BJ (cell line): ENCODE data around the gene PGGT1B. TPM values are rescaled to one million over a fixed set of nuclear protein-coding genes. Genes with fewer than 3 reads are reported as not detected.

ENCODE experiments used
- CTCF ChIA-PET: fragments of 350-600 bp; formaldehyde crosslinking; extraction: SDS; loops from one replicate; lab custom pipeline; 2021; ENCODE audit warnings: antibody characterized with exemption, inconsistent platforms; lab: Yijun Ruan, JAX
- POLR2A ChIA-PET: fragments of 300-600 bp; sonication (Branson Sonifier 250); formaldehyde crosslinking; extraction: SDS; loops from one replicate; lab custom pipeline; 2021; ENCODE audit warnings: antibody characterized with exemption; lab: Charles Lee
- DNase-seq: peaks from one replicate; pipeline ENCODE4 v3.0.0-alpha.2; 2011; ENCODE audit warnings: low read depth
- H3K27me3 ChIP-seq: 2 replicates; pipeline ENCODE4 v1.6.0; 2011; ENCODE audit warnings: low read length; ENCODE audit not compliant: control insufficient read depth, insufficient read depth
- H3K36me3 ChIP-seq: 2 replicates; pipeline ENCODE4 v1.5.1; 2011; ENCODE audit warnings: low read length; ENCODE audit not compliant: control insufficient read depth, insufficient read depth
- H3K4me3 ChIP-seq: 2 replicates; pipeline ENCODE4 v1.5.1; 2011; ENCODE audit warnings: low read depth, mild to moderate bottlenecking, control low read depth, low read length
- polyA plus RNA-seq: library from polyadenylated mRNA; depleted of rRNA; stranded (reverse); fragments of >200 nt; gene quantifications from 2 replicates; pipeline ENCODE4 v1.2.3, GENCODE V29; 2011
- TF ChIP-seq, protein P1 (sequence below): IDR thresholded peaks from 2 replicates; pipeline ENCODE4 v1.5.1; 2011; ENCODE audit warnings: low read depth, mild to moderate bottlenecking, control low read depth, inconsistent platforms, low read length, moderate library complexity; ENCODE audit not compliant: insufficient read depth

The PGGT1B gene
- polyA plus RNA-seq, 1 experiment, result 2.1 TPM

DNA sequence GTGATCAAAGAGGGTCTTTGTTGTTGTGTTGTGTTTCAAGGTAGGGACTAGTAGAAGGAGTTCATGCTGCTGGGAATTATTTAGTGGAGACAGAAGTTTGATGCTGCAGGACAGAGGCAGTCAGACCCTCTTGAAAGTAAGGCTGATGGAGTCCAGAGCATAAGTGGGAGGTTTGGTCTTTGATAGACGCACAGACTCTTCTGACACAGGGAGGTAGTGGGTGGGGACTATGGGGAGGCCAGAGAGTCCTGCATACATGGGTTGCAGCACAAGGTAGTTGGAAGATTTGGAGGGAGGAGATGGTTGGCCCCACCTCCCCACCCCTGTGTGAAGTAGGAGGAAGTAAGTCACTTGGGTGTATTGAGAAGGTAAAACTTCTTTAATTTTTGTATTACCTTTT lies 36.1 kb upstream of the PGGT1B start:
- POLR2A ChIA-PET, result no interaction called here
- CTCF ChIA-PET, result interaction anchor here (4.6 kb wide), 1 partner anchor 11 kb away, joined by 24 read pairs; no protein-coding TSS in a partner anchor

DNA sequence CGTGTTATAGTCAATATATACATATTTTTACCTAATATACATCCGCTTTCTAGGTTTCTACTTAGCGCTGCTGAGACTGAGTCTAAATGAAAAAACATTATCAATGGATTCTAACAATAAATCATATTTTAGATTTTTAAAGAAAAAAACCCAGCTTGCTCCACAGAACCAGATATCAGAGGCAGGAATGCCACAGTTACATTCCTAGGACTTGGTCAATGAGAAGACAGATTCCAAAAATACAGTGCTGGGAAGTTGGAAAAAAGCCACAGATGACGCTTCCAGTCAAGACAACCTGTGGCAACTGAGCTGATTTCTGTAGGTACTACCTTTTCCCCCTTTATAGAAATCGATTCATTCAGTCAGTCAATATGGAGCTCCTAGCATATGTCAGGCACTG lies 34.4 kb upstream of the PGGT1B start:
- H3K27me3 ChIP-seq, result no peaks in the 10 kb centered on the region
- CTCF ChIA-PET, result interaction anchor here (0.6 to 4.6 kb wide), 5 partner anchors 13 to 976 kb away, joined by 3 to 24 read pairs (median 3); no protein-coding TSS in a partner anchor
- no peaks in the 10 kb centered on the region for H3K36me3 ChIP-seq
- TF ChIP-seq, protein P1, sequence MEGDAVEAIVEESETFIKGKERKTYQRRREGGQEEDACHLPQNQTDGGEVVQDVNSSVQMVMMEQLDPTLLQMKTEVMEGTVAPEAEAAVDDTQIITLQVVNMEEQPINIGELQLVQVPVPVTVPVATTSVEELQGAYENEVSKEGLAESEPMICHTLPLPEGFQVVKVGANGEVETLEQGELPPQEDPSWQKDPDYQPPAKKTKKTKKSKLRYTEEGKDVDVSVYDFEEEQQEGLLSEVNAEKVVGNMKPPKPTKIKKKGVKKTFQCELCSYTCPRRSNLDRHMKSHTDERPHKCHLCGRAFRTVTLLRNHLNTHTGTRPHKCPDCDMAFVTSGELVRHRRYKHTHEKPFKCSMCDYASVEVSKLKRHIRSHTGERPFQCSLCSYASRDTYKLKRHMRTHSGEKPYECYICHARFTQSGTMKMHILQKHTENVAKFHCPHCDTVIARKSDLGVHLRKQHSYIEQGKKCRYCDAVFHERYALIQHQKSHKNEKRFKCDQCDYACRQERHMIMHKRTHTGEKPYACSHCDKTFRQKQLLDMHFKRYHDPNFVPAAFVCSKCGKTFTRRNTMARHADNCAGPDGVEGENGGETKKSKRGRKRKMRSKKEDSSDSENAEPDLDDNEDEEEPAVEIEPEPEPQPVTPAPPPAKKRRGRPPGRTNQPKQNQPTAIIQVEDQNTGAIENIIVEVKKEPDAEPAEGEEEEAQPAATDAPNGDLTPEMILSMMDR, result no peak
- no peak for DNase-seq
- peak overlapping the region; percentile 30 for H3K4me3 ChIP-seq
- POLR2A ChIA-PET, result no interaction called here

More for the DNA sequence above, 36.1 kb upstream of the PGGT1B start:
- no peaks in the 10 kb centered on the region for H3K27me3 ChIP-seq
- H3K36me3 ChIP-seq, result no peaks in the 10 kb centered on the region
- no peak for DNase-seq
- TF ChIP-seq, protein P1, result no peak
- H3K4me3 ChIP-seq, result no peak overlapping the region

DNA sequence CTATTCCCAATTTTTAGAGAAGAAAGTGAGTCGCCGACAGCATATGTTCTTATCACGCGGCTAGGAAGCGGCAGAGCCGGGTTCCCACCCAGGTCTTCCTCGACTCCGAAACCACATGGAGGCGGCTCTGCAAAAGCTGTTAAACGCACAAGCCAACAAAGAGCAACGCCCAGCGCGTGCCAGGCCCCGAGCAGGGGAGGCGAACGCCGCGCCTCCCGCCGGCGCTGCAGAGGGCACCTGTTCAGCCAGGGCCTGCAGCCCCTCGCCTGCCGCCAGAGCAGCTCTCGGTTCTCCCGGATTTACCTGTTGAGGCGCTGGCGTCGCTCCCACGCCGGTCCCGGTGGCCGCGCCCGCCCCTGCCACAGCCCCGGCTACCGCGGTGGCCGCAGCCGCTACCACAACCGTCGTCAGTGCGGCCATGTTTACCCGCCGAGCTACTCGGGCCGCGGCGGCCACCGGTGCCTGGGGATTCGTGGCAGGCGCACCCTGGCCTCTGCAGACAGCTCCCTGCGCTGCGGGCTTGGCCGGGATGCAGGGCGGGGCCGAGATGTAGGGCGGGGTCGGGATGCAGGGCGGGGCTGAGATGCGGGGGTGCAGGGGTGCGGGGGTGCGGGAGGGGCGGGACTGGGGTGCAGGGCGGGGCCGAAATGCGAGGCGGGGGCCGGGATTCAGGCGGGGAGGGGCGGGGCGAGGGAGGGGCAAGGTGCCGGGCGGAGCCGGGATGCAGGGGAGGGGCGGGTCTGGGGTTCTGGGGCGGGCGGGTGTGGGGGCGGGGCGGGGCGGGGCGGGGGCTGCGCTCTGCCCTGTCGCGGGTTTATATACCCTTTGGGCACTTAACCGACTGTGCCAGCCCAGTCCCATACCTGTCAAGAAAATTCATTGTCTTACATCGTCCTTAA lies 33.7 kb upstream of the PGGT1B start, which contains the start of gene CCDC112:
Gene CCDC112 (minus strand): TSS at position 531 of the 899 bp plus-strand sequence. CDS start 111 bp downstream, at position 420.
- peak within 1 kb of the TSS; percentile 83 for H3K4me3 ChIP-seq
- ChIA-PET CTCF (interaction anchor here (0.6 to 4.6 kb wide), 6 partner anchors 10 to 847 kb away, joined by 3 to 24 read pairs (median 3); no protein-coding TSS in a partner anchor), POLR2A (no interaction called here)
- TF ChIP-seq, protein P1, result no peak
- no peaks in the 10 kb centered on the region for H3K27me3 ChIP-seq
- H3K36me3 ChIP-seq, result no peaks in the 10 kb centered on the region
- DNase-seq, result no peak

DNA sequence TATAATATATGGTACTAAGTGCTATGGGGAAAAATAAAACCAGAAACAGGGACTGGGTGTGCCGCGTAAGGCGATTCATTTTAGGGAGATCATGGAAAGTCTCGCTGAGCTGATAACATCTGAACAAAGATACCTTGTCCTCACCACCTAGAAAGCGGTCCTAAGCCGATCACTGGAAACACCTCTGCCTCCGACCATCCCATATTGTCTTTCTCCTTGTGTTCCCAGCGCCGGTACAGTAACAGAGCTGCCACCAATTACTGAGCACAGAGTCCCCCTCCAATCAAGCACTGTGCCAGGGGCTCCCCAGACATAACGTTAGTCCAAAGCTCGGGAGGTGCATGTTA lies 33.1 kb upstream of the PGGT1B start:
- no peak for DNase-seq
- Histone ChIP-seq H3K36me3 (no peaks in the 10 kb centered on the region), H3K4me3 (peak overlapping the region; percentile 83), H3K27me3 (no peaks in the 10 kb centered on the region)
- ChIA-PET CTCF (interaction anchor here (1.1 to 4.6 kb wide), 4 partner anchors 9 to 292 kb away, joined by 3 to 24 read pairs (median 4); no protein-coding TSS in a partner anchor), POLR2A (interaction anchor here (0.6 kb wide), 1 partner anchor 329 kb away, joined by 3 read pairs; no protein-coding TSS in a partner anchor)
- TF ChIP-seq, protein P1, result no peak

DNA sequence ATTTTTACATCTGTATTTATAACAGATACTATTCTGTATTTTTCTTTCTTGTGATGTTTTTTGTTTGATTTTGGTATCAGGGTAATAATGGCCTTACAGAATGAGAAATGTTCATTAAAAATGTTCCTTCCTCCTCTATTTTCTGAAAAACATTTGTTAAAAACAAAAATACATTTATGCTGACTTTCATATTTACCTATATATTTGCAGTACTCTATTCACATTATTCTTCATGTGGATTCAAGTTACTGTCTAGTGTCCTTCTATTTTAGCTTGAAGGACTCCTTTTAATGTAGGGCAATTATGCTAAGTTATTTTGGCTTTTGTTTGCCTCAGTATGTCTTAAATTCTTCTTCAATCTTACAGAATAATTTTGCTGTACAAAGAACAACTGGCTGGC lies 28.7 kb upstream of the PGGT1B start:
- H3K36me3 ChIP-seq, result no peaks in the 10 kb centered on the region
- H3K27me3 ChIP-seq, result no peaks in the 10 kb centered on the region
- TF ChIP-seq, protein P1, result no peak
- ChIA-PET POLR2A (no interaction called here), CTCF (no interaction called here)
- no peak for DNase-seq
- no peak overlapping the region for H3K4me3 ChIP-seq
